NOMO-1 treated with DMSO at 0.1 percent for 48 hours (cell line): ENCODE data around the gene EMC7.
A peak's percentile ranks its signal among the peaks of the same experiment; 100 is the strongest.
"Not testable (repeated sequence)": the region's sequence is repeated elsewhere in the genome, so short reads cannot be mapped to it uniquely, and the experiment has no call there.

Experiments used
- DNase-seq: peaks from one replicate; lab custom pipeline; 2025; ENCODE audit not compliant: unreplicated experiment; lab: John Stamatoyannopoulos, UW

EMC7 gene

GRCh38 chr15:34101366-34102174 is at the start of gene EMC7, which contains the start of gene PGBD4:
Gene EMC7 (minus strand): TSS chr15:34101862. CDS start chr15:34101839, 23 bp downstream.
Gene PGBD4 (plus strand): TSS chr15:34102083. CDS start chr15:34102532, 449 bp downstream.
- peak; percentile 99 for DNase-seq

- DNase-seq = no peak
Observed at GRCh38 chr15:34147371-34148140, 45.9 kb upstream of the EMC7 start.

- no peak for DNase-seq
Observed at GRCh38 chr15:34133511-34133910, 31.8 kb upstream of the EMC7 start.

- no peak for DNase-seq
Observed at GRCh38 chr15:34132881-34133280, 31.2 kb upstream of the EMC7 start.

GRCh38 chr15:34128898-34129297 is 27.2 kb upstream of the EMC7 start:
- no peak for DNase-seq

GRCh38 chr15:34126522-34126921 is 24.9 kb upstream of the EMC7 start:
- DNase-seq = no peak

GRCh38 chr15:34125945-34126344 is 24.3 kb upstream of the EMC7 start:
- DNase-seq = no peak

GRCh38 chr15:34124651-34125050 is 23.0 kb upstream of the EMC7 start:
- DNase-seq = no peak

GRCh38 chr15:34122771-34123183 is 21.1 kb upstream of the EMC7 start:
- no peak for DNase-seq

- DNase-seq = not testable (repeated sequence)
Observed at GRCh38 chr15:34121786-34122185, 20.1 kb upstream of the EMC7 start.

- DNase-seq = not testable (repeated sequence)
Observed at GRCh38 chr15:34120420-34120819, 18.8 kb upstream of the EMC7 start.

GRCh38 chr15:34119291-34119690 is 17.6 kb upstream of the EMC7 start:
- no peak for DNase-seq

- no peak for DNase-seq
Observed at GRCh38 chr15:34116620-34117019, 15.0 kb upstream of the EMC7 start.

GRCh38 chr15:34114739-34115138 is 13.1 kb upstream of the EMC7 start:
- DNase-seq = no peak

- no peak for DNase-seq
Observed at GRCh38 chr15:34114215-34114614, 12.6 kb upstream of the EMC7 start.

- DNase-seq = no peak
Observed at GRCh38 chr15:34111488-34111887, 9.8 kb upstream of the EMC7 start.

GRCh38 chr15:34109797-34110663 is 8.4 kb upstream of the EMC7 start:
- DNase-seq = peak; percentile 42

- DNase-seq = no peak
Observed at GRCh38 chr15:34107315-34107714, 5.7 kb upstream of the EMC7 start.

- no peak for DNase-seq
Observed at GRCh38 chr15:34106423-34106822, 4.8 kb upstream of the EMC7 start.

- DNase-seq = no peak
Observed at GRCh38 chr15:34102175-34102925, 688 bp upstream of the EMC7 start.
